Sigmoid colon (tissue), 7 donors: ENCODE data around the gene SPTA1. TPM values are rescaled to one million over a fixed set of nuclear protein-coding genes. Genes with fewer than 3 reads are reported as not detected.

Experiments used
- DNase-seq: peaks from one replicate; pipeline ENCODE4 v3.0.0-alpha.2; 2019
- H3K27ac ChIP-seq, 4 donors: fragments of 200-600 bp; sonication (generic); one replicate each; pipeline ENCODE4 v1.5.1; 2016 to 2019; ENCODE audit warnings: mild to moderate bottlenecking in 1 of 4
- H3K27me3 ChIP-seq, 3 donors: fragments of 200-600 bp; sonication (generic); one replicate each; pipeline ENCODE4 v1.5.1; 2019; ENCODE audit warnings: mild to moderate bottlenecking in 1 of 3
- H3K36me3 ChIP-seq, 4 donors: fragments of 200-600 bp; sonication (generic); one replicate each; pipeline ENCODE4 v1.5.1; 2016 to 2019
- H3K4me1 ChIP-seq, 4 donors: fragments of 200-600 bp; sonication (generic); one replicate each; pipeline ENCODE4 v1.5.1; 2017 to 2019
- H3K4me3 ChIP-seq, 4 donors: fragments of 200-600 bp; sonication (generic); one replicate each; pipeline ENCODE4 v1.5.1; 2017 to 2019; ENCODE audit warnings: mild to moderate bottlenecking in 2 of 4, moderate library complexity in 1 of 4
- H3K9me3 ChIP-seq, 4 donors: fragments of 200-600 bp in 3 of 4; sonication (generic) in 3 of 4; one replicate each; pipeline versions ENCODE4 v1.5.1 to v1.6.1; 2013 to 2019
- EP300 ChIP-seq, 4 donors: sonication (generic); formaldehyde crosslinking; IDR thresholded peaks; one replicate each; pipeline ENCODE4 v1.6.1; 2017; ENCODE audit warnings: antibody characterized with exemption in 4 of 4
- POLR2A ChIP-seq, 2 donors: fragments of 450-650 bp; IDR thresholded peaks; one replicate each; pipeline ENCODE4 v1.6.1; 2016; ENCODE audit warnings: antibody characterized with exemption in 2 of 2, mild to moderate bottlenecking in 2 of 2, moderate library complexity in 2 of 2
- POLR2AphosphoS5 ChIP-seq, 4 donors: sonication (generic); formaldehyde crosslinking; IDR thresholded peaks; one replicate each; pipeline ENCODE4 v1.6.1; 2017; ENCODE audit warnings: antibody characterized with exemption in 4 of 4
- WGBS, 2 donors: extraction: QIAGEN DNeasy Blood & Tissue Kit; methylation state at CpG; one replicate each; pipeline ENCODE4 v1.1.7; 2013; 5-methylcytosine and 5-hydroxymethylcytosine counted together
- intact Hi-C: fragments of 100-400 bp; cut with DNase I; formaldehyde crosslinking; loops from one replicate; pipeline ENCODE4 v1.15.1; 2023
- polyA plus RNA-seq, 3 donors: library from polyadenylated mRNA; stranded (reverse); fragments of 200-250 nt; gene quantifications; one replicate each; pipeline ENCODE4 v1.2.3, GENCODE V29; 2013
- total RNA-seq, 4 donors: library from RNA; depleted of rRNA; stranded (reverse); fragments of >200 nt; gene quantifications; one replicate each; pipeline ENCODE4 v1.1.0, GENCODE V29; 2016
- TF ChIP-seq, protein P1 (sequence below), 4 experiments: fragments of 450-650 bp in 3 of 4; fragments of 200-600 bp in 1 of 4; IDR thresholded peaks; one replicate each; pipeline ENCODE4 v1.5.1; 2016 to 2019; ENCODE audit warnings: antibody characterized with exemption in 4 of 4, mild to moderate bottlenecking in 3 of 4, moderate library complexity in 2 of 4
- donor health status: healthy with polysubstance abuse.
- donor health status: Bipolar disorder and iron deficiency.
- donor health status: healthy.

SPTA1 gene
- total and polyA plus RNA-seq, 7 donors = 0.03 to 0.14 TPM; not detected in 5

DNA sequence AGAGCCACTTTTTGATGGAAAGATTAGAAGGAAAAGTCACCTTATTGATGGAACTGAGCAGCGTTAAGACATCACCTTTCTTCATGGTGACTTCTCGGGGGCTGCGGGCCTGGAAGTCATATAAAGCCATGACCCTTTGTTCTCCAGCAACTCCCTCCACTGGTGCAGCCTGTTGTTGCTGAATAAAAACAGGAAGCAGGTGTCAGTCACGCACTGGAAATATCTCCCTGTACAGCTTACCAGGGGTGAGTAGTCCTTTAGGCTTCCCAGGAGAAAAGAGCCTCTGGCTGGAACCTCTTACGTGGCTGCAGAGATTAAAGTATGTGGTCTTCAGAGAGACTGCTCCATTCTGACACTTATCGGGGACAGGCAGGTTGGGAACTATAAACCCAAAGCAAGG lies 31.9 kb downstream of the SPTA1 start:
- intact Hi-C loops = no loop called here
- Histone ChIP-seq H3K9me3 (no peaks in the 10 kb centered on the region), H3K27ac (no peak overlapping the region), H3K36me3 (no peaks in the 10 kb centered on the region), H3K27me3 (no peaks in the 10 kb centered on the region), H3K4me3 (no peak overlapping the region), H3K4me1 (no peaks in the 10 kb centered on the region)
- peak; percentile 61 for DNase-seq
- no peak for TF ChIP-seq POLR2AphosphoS5 (IDR thresholded peaks at IDR 0.05)
- no peak for TF ChIP-seq POLR2A (IDR thresholded peaks at IDR 0.05)
- no peak for TF ChIP-seq EP300 (IDR thresholded peaks at IDR 0.05)
- TF ChIP-seq, protein P1, sequence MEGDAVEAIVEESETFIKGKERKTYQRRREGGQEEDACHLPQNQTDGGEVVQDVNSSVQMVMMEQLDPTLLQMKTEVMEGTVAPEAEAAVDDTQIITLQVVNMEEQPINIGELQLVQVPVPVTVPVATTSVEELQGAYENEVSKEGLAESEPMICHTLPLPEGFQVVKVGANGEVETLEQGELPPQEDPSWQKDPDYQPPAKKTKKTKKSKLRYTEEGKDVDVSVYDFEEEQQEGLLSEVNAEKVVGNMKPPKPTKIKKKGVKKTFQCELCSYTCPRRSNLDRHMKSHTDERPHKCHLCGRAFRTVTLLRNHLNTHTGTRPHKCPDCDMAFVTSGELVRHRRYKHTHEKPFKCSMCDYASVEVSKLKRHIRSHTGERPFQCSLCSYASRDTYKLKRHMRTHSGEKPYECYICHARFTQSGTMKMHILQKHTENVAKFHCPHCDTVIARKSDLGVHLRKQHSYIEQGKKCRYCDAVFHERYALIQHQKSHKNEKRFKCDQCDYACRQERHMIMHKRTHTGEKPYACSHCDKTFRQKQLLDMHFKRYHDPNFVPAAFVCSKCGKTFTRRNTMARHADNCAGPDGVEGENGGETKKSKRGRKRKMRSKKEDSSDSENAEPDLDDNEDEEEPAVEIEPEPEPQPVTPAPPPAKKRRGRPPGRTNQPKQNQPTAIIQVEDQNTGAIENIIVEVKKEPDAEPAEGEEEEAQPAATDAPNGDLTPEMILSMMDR (IDR thresholded peaks at IDR 0.05) = no peak
- WGBS, 2 donors = 31 to 51% methylated on average over 6 of the region's 6 CpGs

DNA sequence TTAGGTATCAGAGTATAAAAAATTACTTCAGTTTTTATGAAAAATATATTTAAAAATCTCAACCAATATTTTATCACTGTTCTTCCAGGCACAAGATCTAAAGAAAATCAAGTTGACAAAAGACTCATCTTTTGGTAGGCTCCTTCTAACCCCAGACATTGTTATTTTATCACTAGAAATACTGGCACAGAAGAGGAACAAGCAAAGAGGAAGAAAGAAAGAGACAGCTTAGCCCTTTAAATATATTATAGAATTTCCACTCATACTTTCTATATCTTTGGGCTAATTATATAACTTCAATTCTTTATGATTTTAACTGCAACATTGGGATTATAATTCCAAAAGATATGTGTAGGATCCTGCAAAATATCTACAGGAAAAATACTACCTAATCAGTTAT lies 32.4 kb downstream of the SPTA1 start:
- Histone ChIP-seq H3K9me3 (no peaks in the 10 kb centered on the region), H3K4me3 (no peak overlapping the region), H3K27ac (no peak overlapping the region), H3K36me3 (no peaks in the 10 kb centered on the region), H3K4me1 (no peaks in the 10 kb centered on the region), H3K27me3 (no peaks in the 10 kb centered on the region)
- DNase-seq = no peak
- TF ChIP-seq POLR2A (IDR thresholded peaks at IDR 0.05) = no peak
- no peak for TF ChIP-seq EP300 (IDR thresholded peaks at IDR 0.05)
- TF ChIP-seq POLR2AphosphoS5 (IDR thresholded peaks at IDR 0.05) = no peak
- TF ChIP-seq, protein P1 (IDR thresholded peaks at IDR 0.05) = no peak
- intact Hi-C loops = no loop called here

DNA sequence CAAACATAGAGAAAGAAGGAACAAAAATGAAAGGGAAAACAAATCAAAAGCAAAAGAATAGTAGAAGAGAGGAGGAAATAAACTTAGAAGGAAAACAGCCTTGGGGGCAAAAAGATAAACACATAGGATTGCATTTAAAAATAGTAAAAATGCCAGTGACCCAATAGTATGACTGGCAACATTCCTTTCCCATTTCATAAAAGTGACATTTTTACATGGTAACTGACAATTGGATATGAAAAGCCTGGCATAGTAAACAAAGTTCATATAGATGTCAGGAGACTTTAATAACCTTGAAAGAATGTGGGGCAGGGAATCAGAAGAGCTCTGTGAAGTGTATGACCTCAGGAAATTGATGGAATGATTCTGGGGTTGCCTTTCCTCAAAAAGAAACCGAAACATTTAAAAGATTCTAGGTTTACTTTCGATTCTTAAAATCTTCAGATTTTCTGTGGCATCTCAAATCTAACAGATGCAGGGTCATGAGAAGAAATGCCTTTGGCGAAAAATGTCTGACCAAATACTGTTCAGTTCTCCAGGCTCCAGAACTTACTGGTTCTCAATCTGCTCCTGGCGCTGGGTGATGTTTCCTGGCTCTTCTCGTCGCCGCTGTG lies 33.7 kb downstream of the SPTA1 start:
- Histone ChIP-seq H3K27ac (no peak overlapping the region), H3K4me3 (no peak overlapping the region), H3K27me3 (no peaks in the 10 kb centered on the region), H3K4me1 (no peaks in the 10 kb centered on the region), H3K9me3 (no peaks in the 10 kb centered on the region), H3K36me3 (no peaks in the 10 kb centered on the region)
- no peak for DNase-seq
- no peak for TF ChIP-seq EP300 (IDR thresholded peaks at IDR 0.05)
- intact Hi-C loops = no loop called here
- 89 to 91% methylated on average over 7 of the region's 7 CpGs for whole genome bisulfite sequencing, 2 donors

DNA sequence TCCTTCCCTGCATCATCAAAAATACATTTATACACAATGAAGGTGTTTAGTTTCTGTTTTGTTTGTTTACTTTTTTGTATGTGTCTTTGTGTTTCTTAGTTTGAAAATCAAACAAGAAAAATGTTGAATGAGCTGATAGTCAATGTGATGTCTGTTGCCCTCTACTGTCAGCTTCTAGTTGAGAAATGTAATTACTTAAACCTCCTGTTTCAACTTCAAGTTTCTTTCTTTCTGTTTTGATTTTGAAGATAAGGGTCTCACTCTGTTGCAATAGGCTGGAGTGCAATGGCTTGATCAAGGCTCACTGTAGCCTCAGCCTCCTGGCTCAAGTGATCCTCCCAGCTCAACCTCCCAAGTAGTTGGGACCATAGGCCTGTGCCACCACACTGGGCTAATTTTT lies 37.5 kb downstream of the SPTA1 start:
- intact Hi-C loops = no loop called here
- TF ChIP-seq EP300 (IDR thresholded peaks at IDR 0.05) = no peak
- TF ChIP-seq, protein P1 (IDR thresholded peaks at IDR 0.05) = no peak
- TF ChIP-seq POLR2A (IDR thresholded peaks at IDR 0.05) = no peak
- TF ChIP-seq POLR2AphosphoS5 (IDR thresholded peaks at IDR 0.05) = no peak
- H3K4me3 ChIP-seq = no peak overlapping the region
- H3K27ac ChIP-seq = no peak overlapping the region
- DNase-seq = no peak
- no peaks in the 10 kb centered on the region for H3K36me3 ChIP-seq
- no peaks in the 10 kb centered on the region for H3K9me3 ChIP-seq
- H3K4me1 ChIP-seq = no peaks in the 10 kb centered on the region
- H3K27me3 ChIP-seq = no peaks in the 10 kb centered on the region

DNA sequence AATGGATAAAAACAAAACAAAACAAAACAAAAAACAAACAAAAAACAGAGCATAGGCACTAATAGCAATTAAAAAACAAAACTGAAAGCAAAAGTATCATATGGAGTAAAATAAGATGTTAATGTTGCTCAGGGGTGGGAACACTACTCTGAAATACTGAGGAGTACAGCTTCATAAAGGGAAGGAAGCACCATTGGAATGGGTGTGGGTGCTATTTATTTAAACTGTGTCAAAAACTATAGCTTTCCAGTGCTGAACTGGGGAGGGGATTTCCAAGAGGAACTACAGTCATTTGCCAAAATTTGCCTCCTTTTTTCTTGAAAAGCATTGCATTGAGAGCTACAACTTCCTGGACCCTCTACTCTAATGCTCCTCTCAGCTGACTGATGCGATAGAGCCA lies 40.0 kb downstream of the SPTA1 start:
- WGBS, 2 donors = 92 to 94% methylated on average over 1 of the region's 1 CpG
- no peak for TF ChIP-seq EP300 (IDR thresholded peaks at IDR 0.05)
- TF ChIP-seq POLR2A (IDR thresholded peaks at IDR 0.05) = no peak
- TF ChIP-seq POLR2AphosphoS5 (IDR thresholded peaks at IDR 0.05) = no peak
- TF ChIP-seq, protein P1 (IDR thresholded peaks at IDR 0.05) = no peak
- intact Hi-C loops = no loop called here
- Histone ChIP-seq H3K4me3 (no peak overlapping the region), H3K27me3 (no peaks in the 10 kb centered on the region), H3K27ac (no peak overlapping the region), H3K36me3 (no peaks in the 10 kb centered on the region), H3K9me3 (no peaks in the 10 kb centered on the region), H3K4me1 (no peaks in the 10 kb centered on the region)
- no peak for DNase-seq
